ENCODE measurements around the gene THAP4. TPM values are rescaled to one million over a fixed set of nuclear protein-coding genes. Genes with fewer than 3 reads are reported as not detected.

THAP4 gene
- total RNA-seq, 1 donor: 43.4 TPM

DNA sequence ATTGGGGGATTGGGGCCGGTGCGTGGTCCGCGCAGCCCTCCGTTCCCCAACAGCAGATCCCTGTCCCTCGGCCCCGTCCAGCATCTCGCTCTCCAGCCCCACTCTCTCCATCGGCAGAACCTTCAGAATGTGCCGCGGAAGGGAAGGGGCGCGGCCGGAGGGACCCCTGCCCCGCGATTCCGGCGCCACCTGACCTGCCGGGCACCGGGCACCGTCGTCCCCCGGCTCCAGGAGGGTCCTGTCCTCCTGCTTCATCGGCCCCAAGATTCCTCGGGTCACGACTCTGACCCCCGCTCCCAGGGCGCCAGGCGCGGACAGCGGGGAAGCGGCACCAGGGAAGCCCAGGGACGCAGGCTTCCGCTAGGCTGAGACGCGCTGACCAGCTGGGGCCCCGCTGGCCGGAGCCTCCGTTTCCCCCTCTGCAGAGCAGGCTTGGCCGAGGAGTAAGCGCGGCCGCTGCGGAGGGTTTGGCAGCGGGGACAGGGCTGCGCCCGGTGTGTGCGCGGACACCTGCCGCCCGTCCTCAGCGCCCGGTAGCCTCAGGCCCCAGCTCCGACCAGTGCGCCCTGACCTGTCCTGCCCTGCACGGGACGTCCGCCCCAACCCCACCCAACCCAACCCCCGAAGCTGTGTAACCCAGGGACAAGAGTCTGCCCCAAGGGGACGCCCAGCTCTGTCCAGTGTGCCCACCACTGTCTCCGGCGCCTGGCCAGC is 95.2 kb downstream of the THAP4 start:
- H3K27ac ChIP-seq (ENCODE audit: low read depth, low read length): no peak overlapping the region
- no peaks in the 10 kb centered on the region for H3K9me3 ChIP-seq (ENCODE audit: low read depth, low read length)
- H3K27me3 ChIP-seq (ENCODE audit: insufficient read depth, low read length): peaks cover 5% of the 10 kb centered on the region
- peak overlapping the region; percentile 73 for H3K4me2 ChIP-seq (ENCODE audit: insufficient read depth, low read length)
- H3K79me2 ChIP-seq (ENCODE audit: insufficient read depth, low read length): no peaks in the 10 kb centered on the region
- H2AFZ ChIP-seq (ENCODE audit: low read length): peak overlapping the region; percentile 56
- no peaks in the 10 kb centered on the region for H3K36me3 ChIP-seq (ENCODE audit: insufficient read depth, low read length)
- peak overlapping the region; percentile 69 for H3K4me3 ChIP-seq (ENCODE audit: insufficient read depth, low read length)
- peak; percentile 86 for DNase-seq (ENCODE audit: insufficient read length, low spot score, missing footprints)
- peaks cover 40% of the 10 kb centered on the region for H3K4me1 ChIP-seq (ENCODE audit: insufficient read depth, low read length)
- H4K20me1 ChIP-seq (ENCODE audit: insufficient read depth, low read length): no peaks in the 10 kb centered on the region
- no peak for TF ChIP-seq CTCF (IDR thresholded peaks at IDR 0.05; ENCODE audit: extremely low read depth, low read depth, low read length)

GRCh38 chr2:241540771-241541561 is 96.0 kb downstream of the THAP4 start:
- Histone ChIP-seq H2AFZ (ENCODE audit: low read length) (peak overlapping the region; percentile 80), H3K4me3 (ENCODE audit: insufficient read depth, low read length) (peak overlapping the region; percentile 69), H3K36me3 (ENCODE audit: insufficient read depth, low read length) (no peaks in the 10 kb centered on the region), H3K9me3 (ENCODE audit: low read depth, low read length) (no peaks in the 10 kb centered on the region), H3K27ac (ENCODE audit: low read depth, low read length) (no peak overlapping the region), H3K79me2 (ENCODE audit: insufficient read depth, low read length) (no peaks in the 10 kb centered on the region), H4K20me1 (ENCODE audit: insufficient read depth, low read length) (no peaks in the 10 kb centered on the region), H3K4me1 (ENCODE audit: insufficient read depth, low read length) (peaks cover 33% of the 10 kb centered on the region), H3K4me2 (ENCODE audit: insufficient read depth, low read length) (peak overlapping the region; percentile 81), H3K27me3 (ENCODE audit: insufficient read depth, low read length) (peaks cover 5% of the 10 kb centered on the region)
- peak; percentile 96 for DNase-seq (ENCODE audit: insufficient read length, low spot score, missing footprints)
- TF ChIP-seq CTCF (IDR thresholded peaks at IDR 0.05; ENCODE audit: extremely low read depth, low read depth, low read length): no peak

- Histone ChIP-seq H3K79me2 (ENCODE audit: insufficient read depth, low read length) (no peaks in the 10 kb centered on the region), H3K4me1 (ENCODE audit: insufficient read depth, low read length) (peaks cover 27% of the 10 kb centered on the region), H2AFZ (ENCODE audit: low read length) (peak overlapping the region; percentile 80), H3K9me3 (ENCODE audit: low read depth, low read length) (no peaks in the 10 kb centered on the region), H3K36me3 (ENCODE audit: insufficient read depth, low read length) (no peaks in the 10 kb centered on the region), H4K20me1 (ENCODE audit: insufficient read depth, low read length) (no peaks in the 10 kb centered on the region), H3K27ac (ENCODE audit: low read depth, low read length) (no peak overlapping the region), H3K4me2 (ENCODE audit: insufficient read depth, low read length) (peak overlapping the region; percentile 81), H3K27me3 (ENCODE audit: insufficient read depth, low read length) (peaks cover 5% of the 10 kb centered on the region), H3K4me3 (ENCODE audit: insufficient read depth, low read length) (peak overlapping the region; percentile 69)
- no peak for TF ChIP-seq CTCF (IDR thresholded peaks at IDR 0.05; ENCODE audit: extremely low read depth, low read depth, low read length)
- peak; percentile 91 for DNase-seq (ENCODE audit: insufficient read length, low spot score, missing footprints)
Observed at GRCh38 chr2:241540401-241540770, 96.6 kb downstream of the THAP4 start.

Data from osteoblast (primary cell).